Activated naive CD8-positive, alpha-beta T cell treated with anti-CD3 and anti-CD28 coated beads, Interleukin-2, amount 10 ng/mL, durations not matched to agents 7 days and 5 days (primary cell): Measurements from ENCODE around the gene DNMT3B. TPM values are rescaled to one million over a fixed set of nuclear protein-coding genes. Genes with fewer than 3 reads are reported as not detected.
A peak's percentile ranks its signal among the peaks of the same experiment; 100 is the strongest.
"Not testable (repeated sequence)": the region's sequence is repeated elsewhere in the genome, so short reads cannot be mapped to it uniquely, and the experiment has no call there.

Experiments used
- ATAC-seq: fragments of 150-1000 bp; cut with Tn5 transposase; one replicate; pipeline ENCODE4 v1.10.0; 2021; ENCODE audit warnings: low read depth, moderate library complexity
- POLR2A ChIA-PET: fragments of 350-600 bp; sonication (Branson Sonifier 250); formaldehyde crosslinking; loops from one replicate; lab custom pipeline; 2021; ENCODE audit warnings: antibody characterized with exemption; lab: Charles Lee
- DNase-seq: peaks from one replicate; pipeline ENCODE4 v3.0.0; 2021
- H3K27ac Mint-ChIP-seq: one replicate; pipeline ENCODE4 v1.8.0; 2022; ENCODE audit warnings: mild to moderate bottlenecking, mixed read lengths
- H3K27me3 Mint-ChIP-seq: one replicate; pipeline ENCODE4 v1.8.0; 2022; ENCODE audit warnings: mild to moderate bottlenecking, moderate library complexity, mixed read lengths
- H3K36me3 Mint-ChIP-seq: one replicate; pipeline ENCODE4 v1.8.0; 2021; ENCODE audit warnings: mild to moderate bottlenecking, mixed read lengths
- H3K4me1 Mint-ChIP-seq: one replicate; pipeline ENCODE4 v1.8.0; 2021; ENCODE audit warnings: mixed read lengths
- H3K4me3 Mint-ChIP-seq: one replicate; pipeline ENCODE4 v1.8.0; 2022; ENCODE audit warnings: mild to moderate bottlenecking, moderate library complexity, mixed read lengths
- H3K9me3 Mint-ChIP-seq: one replicate; pipeline ENCODE4 v1.8.0; 2021; ENCODE audit warnings: mixed read lengths
- total RNA-seq, 2 experiments: library from RNA; stranded (reverse); gene quantifications; one replicate each; pipeline ENCODE4 v1.2.3, GENCODE V29; 2021

DNMT3B gene
- 1 to 10 TPM; 4.9 to 6.6 TPM for total RNA-seq

- POLR2A ChIA-PET = interaction anchor here (0.5 to 3.2 kb wide), 13 partner anchors 10 to 233 kb away, joined by 3 to 33 read pairs (median 5); partner anchors contain the start of genes C20orf203 and COMMD7
- DNase-seq (peak; percentile 85), ATAC-seq (peak; percentile 77)
- Mint-ChIP-seq H3K9me3 (no peaks in the 10 kb centered on the region), H3K36me3 (no peaks in the 10 kb centered on the region), H3K27ac (peak within 1 kb of the TSS; percentile 85), H3K4me3 (peak within 1 kb of the TSS; percentile 92), H3K27me3 (peaks cover 4% of the 10 kb centered on the region), H3K4me1 (peaks cover 26% of the 10 kb centered on the region)
Measured at GRCh38 chr20:32761831-32762753, at the start of gene DNMT3B. TSS of gene DNMT3B (plus strand) at chr20:32762385. CDS start at chr20:32780324, 17,939 bp downstream.

- no peaks in the 10 kb centered on the region for H3K9me3 Mint-ChIP-seq
- no peak overlapping the region for H3K4me3 Mint-ChIP-seq
- H3K27ac Mint-ChIP-seq = peak overlapping the region; percentile 7
- no peaks in the 10 kb centered on the region for H3K27me3 Mint-ChIP-seq
- peaks cover 4% of the 10 kb centered on the region for H3K4me1 Mint-ChIP-seq
- DNase-seq (no peak), ATAC-seq (no peak)
- peaks cover 12% of the 10 kb centered on the region for H3K36me3 Mint-ChIP-seq
- POLR2A ChIA-PET = no interaction called here
Measured at GRCh38 chr20:32718749-32719348, 43.3 kb upstream of the DNMT3B start.

- H3K27ac Mint-ChIP-seq = no peak overlapping the region
- POLR2A ChIA-PET = no interaction called here
- peaks cover 11% of the 10 kb centered on the region for H3K4me1 Mint-ChIP-seq
- no peaks in the 10 kb centered on the region for H3K27me3 Mint-ChIP-seq
- ATAC-seq (no peak), DNase-seq (no peak)
- no peak overlapping the region for H3K4me3 Mint-ChIP-seq
- H3K36me3 Mint-ChIP-seq = peaks cover 26% of the 10 kb centered on the region
- no peaks in the 10 kb centered on the region for H3K9me3 Mint-ChIP-seq
Measured at GRCh38 chr20:32727683-32728082, 34.5 kb upstream of the DNMT3B start.

- not testable (repeated sequence) for H3K27me3 Mint-ChIP-seq, H3K4me3 Mint-ChIP-seq, DNase-seq, H3K27ac Mint-ChIP-seq, ATAC-seq, H3K9me3 Mint-ChIP-seq
- H3K36me3 Mint-ChIP-seq = peaks cover 26% of the 10 kb centered on the region
- POLR2A ChIA-PET = interaction anchor here (0.7 kb wide), 1 partner anchor 52 kb away, joined by 3 read pairs; no protein-coding TSS in a partner anchor
- H3K4me1 Mint-ChIP-seq = peaks cover 11% of the 10 kb centered on the region
Measured at GRCh38 chr20:32728435-32728834, 33.8 kb upstream of the DNMT3B start.

- H3K9me3 Mint-ChIP-seq, H3K27me3 Mint-ChIP-seq, ATAC-seq, DNase-seq, H3K4me3 Mint-ChIP-seq, H3K27ac Mint-ChIP-seq: not testable (repeated sequence)
- Mint-ChIP-seq H3K36me3 (peaks cover 26% of the 10 kb centered on the region), H3K4me1 (peaks cover 11% of the 10 kb centered on the region)
- POLR2A ChIA-PET = interaction anchor here (0.7 kb wide), 1 partner anchor 33 kb away, joined by 3 read pairs; no protein-coding TSS in a partner anchor
Measured at GRCh38 chr20:32729334-32729733, 32.9 kb upstream of the DNMT3B start.

GRCh38 chr20:32731882-32732266 lies 30.3 kb upstream of the DNMT3B start:
- no peak for DNase-seq
- no peak overlapping the region for H3K4me3 Mint-ChIP-seq
- H3K4me1 Mint-ChIP-seq = peaks cover 22% of the 10 kb centered on the region
- H3K27me3 Mint-ChIP-seq = no peaks in the 10 kb centered on the region
- no peaks in the 10 kb centered on the region for H3K9me3 Mint-ChIP-seq
- H3K36me3 Mint-ChIP-seq = peaks cover 22% of the 10 kb centered on the region
- ATAC-seq = no peak
- POLR2A ChIA-PET = interaction anchor here (3.6 kb wide), 1 partner anchor 11 kb away, joined by 16 read pairs; the partner anchor contains the start of gene COMMD7
- peak overlapping the region; percentile 55 for H3K27ac Mint-ChIP-seq

GRCh38 chr20:32737371-32738223 lies 24.6 kb upstream of the DNMT3B start:
- no peaks in the 10 kb centered on the region for H3K27me3 Mint-ChIP-seq
- H3K27ac Mint-ChIP-seq = peak overlapping the region; percentile 86
- DNase-seq = peak; percentile 42
- H3K36me3 Mint-ChIP-seq = peaks cover 14% of the 10 kb centered on the region
- no peaks in the 10 kb centered on the region for H3K9me3 Mint-ChIP-seq
- POLR2A ChIA-PET = interaction anchor here (0.5 to 2.6 kb wide), 5 partner anchors 25 to 393 kb away, joined by 3 to 12 read pairs (median 4); partner anchors contain the start of gene DNMT3B
- H3K4me1 Mint-ChIP-seq = peaks cover 33% of the 10 kb centered on the region
- peak; percentile 86 for ATAC-seq
- H3K4me3 Mint-ChIP-seq = peak overlapping the region; percentile 74

- Mint-ChIP-seq H3K36me3 (peaks cover 8% of the 10 kb centered on the region), H3K27ac (no peak overlapping the region), H3K27me3 (no peaks in the 10 kb centered on the region), H3K9me3 (no peaks in the 10 kb centered on the region), H3K4me1 (peaks cover 40% of the 10 kb centered on the region), H3K4me3 (peak overlapping the region; percentile 97)
- POLR2A ChIA-PET = interaction anchor here (0.9 to 3.4 kb wide), 4 partner anchors 22 to 226 kb away, joined by 3 to 33 read pairs (median 3); partner anchors contain the start of gene DNMT3B
- DNase-seq (no peak), ATAC-seq (no peak)
Measured at GRCh38 chr20:32741151-32741550, 21.0 kb upstream of the DNMT3B start.

- Mint-ChIP-seq H3K36me3 (peaks cover 6% of the 10 kb centered on the region), H3K4me3 (peak overlapping the region; percentile 97), H3K27me3 (no peaks in the 10 kb centered on the region), H3K4me1 (peaks cover 33% of the 10 kb centered on the region), H3K9me3 (no peaks in the 10 kb centered on the region), H3K27ac (peak overlapping the region; percentile 99)
- peak; percentile 30 for ATAC-seq
- POLR2A ChIA-PET = interaction anchor here (0.6 to 3.4 kb wide), 20 partner anchors 8 to 230 kb away, joined by 3 to 33 read pairs (median 6); partner anchors contain the start of genes C20orf203 and DNMT3B
- peak; percentile 58 for DNase-seq
Measured at GRCh38 chr20:32742322-32743236, 19.6 kb upstream of the DNMT3B start.

GRCh38 chr20:32743237-32744112 lies 18.7 kb upstream of the DNMT3B start, which contains the start of gene COMMD7:
TSS of gene COMMD7 (minus strand) at chr20:32743467. CDS start at chr20:32743391, 76 bp downstream.
- Mint-ChIP-seq H3K27ac (peak within 1 kb of the TSS; percentile 99), H3K4me1 (peaks cover 32% of the 10 kb centered on the region), H3K9me3 (no peaks in the 10 kb centered on the region), H3K27me3 (no peaks in the 10 kb centered on the region), H3K4me3 (peak within 1 kb of the TSS; percentile 97), H3K36me3 (peaks cover 6% of the 10 kb centered on the region)
- DNase-seq (peak; percentile 78), ATAC-seq (peak; percentile 81)
- POLR2A ChIA-PET = interaction anchor here (0.6 to 3.4 kb wide), 17 partner anchors 8 to 229 kb away, joined by 3 to 33 read pairs (median 7); partner anchors contain the start of genes C20orf203 and DNMT3B
